Motor neuron (in vitro differentiated cells): ENCODE data around the gene DNMBP. TPM values are rescaled to one million over a fixed set of nuclear protein-coding genes. Genes with fewer than 3 reads are reported as not detected.

Experiments
- ATAC-seq, 8 experiments: fragments of 200-7000 bp; cut with Tn5 transposase; replicated peaks in 6 of 8; 2 replicates each; pipeline ENCODE4 v1.8.0; 2021; ENCODE audit warnings: mild to moderate bottlenecking in 8 of 8, moderate library complexity in 8 of 8
- H3K27ac ChIP-seq, 2 donors: fragments of 250-450 bp; sonication (Bioruptor Pico); 2 replicates each; pipeline ENCODE4 v1.9.0; 2021; ENCODE audit warnings: antibody characterized with exemption in 2 of 2, mild to moderate bottlenecking in 2 of 2, moderate library complexity in 1 of 2
- H3K4me1 ChIP-seq, 2 donors: fragments of 250-450 bp; sonication (Bioruptor Pico); replicated peaks in 1 of 2; 2 replicates each; pipeline ENCODE4 v1.6.1; 2021; ENCODE audit warnings: antibody characterized with exemption in 2 of 2, mild to moderate bottlenecking in 2 of 2, moderate library complexity in 1 of 2
- H3K4me3 ChIP-seq, 5 donors: fragments of 250-450 bp; sonication (Bioruptor Pico); 2 replicates each; pipeline ENCODE4 v1.9.0; 2021; ENCODE audit warnings: antibody characterized with exemption in 5 of 5, mild to moderate bottlenecking in 5 of 5, moderate library complexity in 4 of 5
- WGBS, 10 experiments: fragments of 450-650 bp; shearing (Covaris generic); methylation state at CpG; one replicate each; pipeline ENCODE4 v1.0.0; 2022; 5-methylcytosine and 5-hydroxymethylcytosine counted together
- in situ Hi-C, 9 experiments: fragments of 400-800 bp; cut with MboI; loops; one replicate each; pipeline ENCODE4 v1.15.0; 2021; ENCODE audit warnings: low sequenced_read_pairs in 9 of 9, low pct_unique_long_range_greater_than_20kb in 2 of 9; ENCODE audit not compliant: unreplicated experiment in 9 of 9
- total RNA-seq, 8 experiments: library from RNA; unstranded; fragments of 300-600 nt; gene quantifications; 2 replicates each; pipeline versions ENCODE4 v1.2.3 to v1.2.4, GENCODE V29; 2022

The DNMBP gene
- total RNA-seq, 8 experiments from 2014 or later, result 3.3 to 24.0 (median 9.9) TPM

DNA sequence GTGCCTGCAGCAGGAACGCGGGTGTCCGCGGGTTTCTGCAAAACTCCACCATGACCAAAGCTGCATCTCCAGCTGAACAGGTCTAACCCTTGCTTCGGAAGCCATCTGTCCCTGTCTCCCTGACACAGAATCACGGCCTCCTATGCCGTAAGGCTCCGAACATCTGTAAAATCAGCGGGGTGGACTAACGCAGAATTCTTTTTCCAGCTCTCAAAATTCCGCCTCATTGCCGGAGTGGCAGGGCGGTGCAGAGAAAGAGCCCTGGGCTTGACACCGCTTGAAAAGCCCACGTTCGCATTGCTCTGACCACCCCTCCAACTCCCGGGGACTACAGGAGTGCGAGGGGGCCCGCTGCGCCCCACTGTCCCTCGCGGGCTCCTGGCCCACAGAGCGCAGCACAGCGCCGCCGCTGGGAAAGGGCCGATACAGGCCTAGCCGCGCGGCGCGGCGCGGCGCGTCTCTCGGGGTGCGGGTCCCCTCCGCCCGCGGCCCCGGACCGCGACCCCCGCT lies 409 bp downstream of the DNMBP start:
- in situ Hi-C loops, result no loop called here
- peak overlapping the region; percentile 51 to 76 for H3K27ac ChIP-seq
- peak; percentile 60 to 90 (median 88) for ATAC-seq

DNA sequence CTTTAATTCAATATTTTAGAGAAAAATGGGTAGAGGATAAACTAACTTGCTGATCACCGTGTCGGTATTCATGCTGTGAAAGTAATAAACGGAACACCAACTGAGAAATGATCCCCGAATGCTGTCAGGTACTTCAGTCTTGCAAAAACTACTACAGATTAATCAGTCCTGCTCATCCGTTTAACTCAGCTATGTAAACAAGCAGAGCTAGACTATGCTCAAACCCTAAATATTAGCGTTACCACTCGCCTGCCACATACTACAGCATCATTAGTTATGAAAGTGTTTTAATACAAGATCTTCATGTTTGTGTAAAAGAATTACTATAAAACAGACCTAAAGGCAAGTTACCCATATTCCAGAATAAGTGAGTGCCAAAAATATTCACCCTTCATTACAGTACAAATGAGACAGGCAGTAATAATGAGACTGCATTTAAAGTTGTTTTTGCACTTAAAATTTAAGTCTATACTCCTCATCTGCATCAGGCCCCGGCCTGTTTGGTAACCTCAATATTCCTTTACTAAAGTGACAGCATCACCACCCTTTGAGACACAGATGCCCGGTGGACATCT lies 952 bp downstream of the DNMBP start:
- H3K4me1 ChIP-seq, result peaks cover 8 to 11% of the 10 kb centered on the region in 2 donors
- in situ Hi-C loops, result no loop called here
- no peak for ATAC-seq
- no peak overlapping the region for H3K27ac ChIP-seq
- peak overlapping the region; percentile 78 to 91 (median 79) for H3K4me3 ChIP-seq
- 0 to 10% (median 3%) methylated on average over 2 to 9 of the region's 9 CpGs; no CpG with 5 or more reads in 1 of the 10 experiments for WGBS, 10 experiments

More for the DNA sequence above, 409 bp downstream of the DNMBP start:
- Histone ChIP-seq H3K4me1 (peaks cover 8 to 11% of the 10 kb centered on the region in 2 donors), H3K4me3 (peak overlapping the region; percentile 78 to 91 (median 79))
- 0 to 27% (median 0%) methylated on average over 2 to 11 of the region's 45 CpGs; no CpG with 5 or more reads in 4 of the 10 experiments for WGBS, 10 experiments

GRCh38 chr10:100008142-100008522 lies 1.6 kb downstream of the DNMBP start:
- Histone ChIP-seq H3K4me3 (peak overlapping the region in 3 of 5 donors; percentile 79 to 91 (median 79)), H3K27ac (no peak overlapping the region), H3K4me1 (peaks cover 8 to 11% of the 10 kb centered on the region in 2 donors)
- in situ Hi-C loops, result no loop called here
- no peak for ATAC-seq
- 4 to 67% (median 33%) methylated on average over 2 to 6 of the region's 6 CpGs; no CpG with 5 or more reads in 1 of the 10 experiments for WGBS, 10 experiments

- no peak overlapping the region for H3K4me3 ChIP-seq
- no peak overlapping the region for H3K27ac ChIP-seq
- ATAC-seq, result no peak
- in situ Hi-C loops, result no loop called here
- H3K4me1 ChIP-seq, result peaks cover 8 to 11% of the 10 kb centered on the region in 2 donors
- 5 to 88% (median 62%) methylated on average over 1 to 6 of the region's 10 CpGs; no CpG with 5 or more reads in 1 of the 10 experiments for WGBS, 10 experiments
Observed at GRCh38 chr10:100007231-100008141, 2.3 kb downstream of the DNMBP start.

GRCh38 chr10:100006243-100006886 lies 3.4 kb downstream of the DNMBP start:
- no peak overlapping the region for H3K27ac ChIP-seq
- peaks cover 8 to 11% of the 10 kb centered on the region in 2 donors for H3K4me1 ChIP-seq
- 0 to 100% (median 43%) methylated on average over 1 to 3 of the region's 4 CpGs for WGBS, 10 experiments
- in situ Hi-C loops, result no loop called here
- H3K4me3 ChIP-seq, result no peak overlapping the region
- peak in 2 of 8 experiments; percentile 5 for ATAC-seq

GRCh38 chr10:100004805-100005510 lies 4.8 kb downstream of the DNMBP start:
- H3K4me3 ChIP-seq, result no peak overlapping the region
- peaks cover 8 to 11% of the 10 kb centered on the region in 2 donors for H3K4me1 ChIP-seq
- 67 to 96% (median 91%) methylated on average over 2 to 3 of the region's 3 CpGs; no CpG with 5 or more reads in 2 of the 10 experiments for WGBS, 10 experiments
- in situ Hi-C loops, result no loop called here
- no peak overlapping the region for H3K27ac ChIP-seq
- no peak for ATAC-seq

- Histone ChIP-seq H3K4me1 (no peaks in the 10 kb centered on the region), H3K27ac (no peak overlapping the region), H3K4me3 (no peak overlapping the region)
- WGBS, 10 experiments, result 54 to 90% (median 80%) methylated on average over 2 to 6 of the region's 6 CpGs; no CpG with 5 or more reads in 3 of the 10 experiments
- in situ Hi-C loops, result no loop called here
- ATAC-seq, result peak in 4 of 8 experiments; percentile 16 to 91 (median 56)
Observed at GRCh38 chr10:100000109-100000644, 9.6 kb downstream of the DNMBP start.

DNA sequence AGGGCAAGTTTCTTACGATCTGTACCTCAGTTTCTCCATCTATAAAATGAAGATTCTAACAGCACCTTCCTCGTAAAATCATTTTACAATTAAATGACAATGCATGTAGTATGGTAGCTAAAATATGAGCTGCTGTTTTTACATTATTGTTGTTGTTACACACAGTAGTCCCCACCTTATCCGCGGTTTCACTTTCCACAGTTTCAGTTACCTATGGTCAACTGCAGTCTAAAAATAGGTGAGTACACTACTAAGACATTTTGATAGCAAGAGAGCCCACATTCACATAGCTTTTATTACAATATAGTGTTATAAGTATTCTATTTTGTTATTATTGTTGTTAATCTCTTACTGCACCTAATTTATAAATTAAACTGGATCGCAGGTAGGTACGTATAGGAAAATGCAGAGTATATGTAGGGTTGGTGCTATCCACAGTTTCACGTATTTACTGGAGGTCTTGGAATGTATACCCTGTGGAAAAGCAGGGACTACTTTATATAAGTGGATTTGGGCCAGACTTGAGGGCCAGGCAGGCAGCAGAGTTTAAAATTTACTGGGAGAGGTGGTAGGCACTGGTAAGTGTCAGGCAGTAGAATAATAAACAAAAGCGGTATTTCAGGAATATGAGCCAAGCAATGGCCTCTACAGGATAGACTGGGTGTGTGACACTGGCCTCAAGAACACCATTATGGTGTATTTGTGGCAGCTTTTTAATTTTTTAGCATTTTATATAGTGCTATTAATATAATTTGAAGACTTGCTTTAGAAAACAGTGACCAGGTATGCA lies 10.2 kb downstream of the DNMBP start:
- H3K4me3 ChIP-seq, result no peak overlapping the region
- in situ Hi-C loops, result no loop called here
- H3K4me1 ChIP-seq, result no peaks in the 10 kb centered on the region
- 87 to 100% (median 94%) methylated on average over 1 to 8 of the region's 8 CpGs for WGBS, 10 experiments
- ATAC-seq, result no peak
- no peak overlapping the region for H3K27ac ChIP-seq

- no peak overlapping the region for H3K4me3 ChIP-seq
- H3K4me1 ChIP-seq, result no peaks in the 10 kb centered on the region
- 25 to 100% (median 89%) methylated on average over 1 to 5 of the region's 6 CpGs; no CpG with 5 or more reads in 1 of the 10 experiments for WGBS, 10 experiments
- in situ Hi-C loops, result no loop called here
- H3K27ac ChIP-seq, result no peak overlapping the region
- no peak for ATAC-seq
Observed at GRCh38 chr10:99998889-99999288, 10.9 kb downstream of the DNMBP start.

DNA sequence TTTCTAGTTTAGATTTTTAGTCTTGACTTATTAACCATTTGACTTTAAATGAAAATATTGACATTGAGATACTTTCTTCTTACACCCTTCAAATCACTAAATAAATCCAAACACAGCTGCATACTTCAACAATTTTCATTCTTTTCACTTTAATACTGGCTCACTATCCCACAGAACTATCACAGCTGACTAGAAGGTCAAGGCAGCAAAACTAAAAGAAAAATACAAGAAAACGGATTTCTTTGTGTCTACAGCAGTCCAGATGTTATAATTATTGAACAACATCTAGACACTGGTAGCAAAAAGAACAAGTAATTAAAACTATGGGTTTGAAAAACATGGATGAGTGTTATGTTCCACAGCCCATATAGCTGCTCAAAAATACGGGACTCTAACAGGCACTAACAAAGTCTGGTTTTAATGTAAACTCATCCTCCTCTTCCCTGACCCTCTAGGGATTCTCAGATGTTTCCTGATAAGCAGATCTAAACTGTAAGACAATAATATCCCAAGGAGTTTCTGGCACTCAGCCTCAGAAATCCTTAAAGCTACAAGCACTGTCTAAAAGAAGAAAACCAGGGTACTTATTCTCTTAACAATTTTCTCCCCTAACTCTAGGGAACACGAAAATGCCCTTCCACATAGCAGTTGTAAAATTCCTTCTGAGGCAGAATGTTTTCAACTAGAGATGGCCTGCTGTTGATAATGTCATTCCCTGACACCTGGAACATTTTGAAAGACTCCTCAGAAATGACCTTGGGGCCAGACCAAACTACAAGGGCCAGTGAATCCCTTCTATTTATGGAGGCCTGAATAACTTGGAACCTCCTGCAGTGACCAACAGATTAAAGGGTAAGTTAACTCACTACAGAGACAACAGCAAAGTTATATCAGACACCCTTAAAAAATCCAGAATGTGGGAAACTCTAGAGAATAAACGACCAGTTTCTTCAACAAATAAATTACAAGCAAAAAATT lies 12.8 kb downstream of the DNMBP start:
- Histone ChIP-seq H3K4me3 (no peak overlapping the region), H3K4me1 (no peaks in the 10 kb centered on the region), H3K27ac (no peak overlapping the region)
- WGBS, 10 experiments, result 10 to 93% (median 60%) methylated on average over 1 to 4 of the region's 4 CpGs
- in situ Hi-C loops, result no loop called here
- peak in 1 of 8 experiments; percentile 29 for ATAC-seq

DNA sequence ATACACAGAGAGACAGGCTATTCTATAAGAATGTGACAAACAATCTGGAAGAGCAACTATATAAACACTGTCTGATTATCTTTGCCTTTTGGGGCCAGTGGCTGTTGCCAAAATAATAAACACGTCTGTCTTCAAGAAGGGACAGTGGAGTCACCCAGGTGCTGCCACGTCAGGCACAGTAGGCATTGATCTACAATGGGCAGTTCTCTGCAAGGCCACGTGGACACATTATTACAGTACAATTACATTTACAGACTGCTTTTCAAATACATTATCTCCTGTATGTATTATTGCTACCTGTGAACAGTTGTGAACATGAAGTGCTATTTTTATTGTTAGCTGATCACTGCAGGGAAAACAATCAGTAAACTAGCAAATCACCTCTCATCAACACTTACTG lies 14.0 kb downstream of the DNMBP start:
- in situ Hi-C loops, result no loop called here
- H3K4me1 ChIP-seq, result no peaks in the 10 kb centered on the region

More for the DNA sequence above, 14.0 kb downstream of the DNMBP start:
- WGBS, 10 experiments, result 60 to 94% (median 79%) methylated on average over 1 to 3 of the region's 3 CpGs; no CpG with 5 or more reads in 4 of the 10 experiments
- Histone ChIP-seq H3K27ac (no peak overlapping the region), H3K4me3 (no peak overlapping the region)
- no peak for ATAC-seq
